Spinal cord (tissue), 10 donors: ENCODE results near the gene MRPL18. TPM values are rescaled to one million over a fixed set of nuclear protein-coding genes. Genes with fewer than 3 reads are reported as not detected.
"Not testable (repeated sequence)": the region's sequence is repeated elsewhere in the genome, so short reads cannot be mapped to it uniquely, and the experiment has no call there.

Experiments used
- DNase-seq, 6 donors: peaks; one replicate each; pipeline versions ENCODE4 v3.0.0 to v3.0.0-alpha.2; 2013 to 2015; ENCODE audit warnings: low spot score in 6 of 6, low read depth in 4 of 6
- H3K27ac ChIP-seq: one replicate; pipeline ENCODE4 v1.5.1; 2013; ENCODE audit warnings: low read depth, low read length, control low read depth
- H3K27me3 ChIP-seq: one replicate; pipeline ENCODE4 v1.6.1; 2013; ENCODE audit warnings: low read length; ENCODE audit not compliant: control insufficient read depth, insufficient read depth
- H3K36me3 ChIP-seq: one replicate; pipeline ENCODE4 v1.6.1; 2013; ENCODE audit warnings: low read length; ENCODE audit not compliant: control insufficient read depth, insufficient read depth
- H3K4me1 ChIP-seq: one replicate; pipeline ENCODE4 v1.6.1; 2013; ENCODE audit warnings: low read length; ENCODE audit not compliant: control insufficient read depth, insufficient read depth
- H3K4me3 ChIP-seq: one replicate; pipeline ENCODE4 v1.5.1; 2013; ENCODE audit warnings: low read depth, low read length, control low read depth
- H3K9me3 ChIP-seq: one replicate; pipeline ENCODE4 v1.6.1; 2013; ENCODE audit warnings: low read length; ENCODE audit not compliant: control insufficient read depth, insufficient read depth
- WGBS: methylation state at CpG from one replicate; pipeline ENCODE4 v1.1.5; 2013; ENCODE audit warnings: missing lambda C conversion rate; ENCODE audit not compliant: insufficient coverage; 5-methylcytosine and 5-hydroxymethylcytosine counted together
- polyA plus RNA-seq, 2 donors: library from polyadenylated mRNA; unstranded; fragments of 120-200 nt; gene quantifications; one replicate each; pipeline ENCODE4 v1.2.1, GENCODE V29; 2013; ENCODE audit not compliant: insufficient read length in 2 of 2
- total RNA-seq, 2 donors: library from RNA; depleted of rRNA in 1 of 2; stranded (reverse); fragments of 120-200 nt in 1 of 2; fragments of >200 nt in 1 of 2; gene quantifications; one replicate each; pipeline versions ENCODE4 v1.2.3 to v1.2.4, GENCODE V29; 2013 to 2014
- donor health status: healthy.

Gene MRPL18
- total and polyA plus RNA-seq, 4 donors: 42.1 to 79.2 (median 66.2) TPM

DNA sequence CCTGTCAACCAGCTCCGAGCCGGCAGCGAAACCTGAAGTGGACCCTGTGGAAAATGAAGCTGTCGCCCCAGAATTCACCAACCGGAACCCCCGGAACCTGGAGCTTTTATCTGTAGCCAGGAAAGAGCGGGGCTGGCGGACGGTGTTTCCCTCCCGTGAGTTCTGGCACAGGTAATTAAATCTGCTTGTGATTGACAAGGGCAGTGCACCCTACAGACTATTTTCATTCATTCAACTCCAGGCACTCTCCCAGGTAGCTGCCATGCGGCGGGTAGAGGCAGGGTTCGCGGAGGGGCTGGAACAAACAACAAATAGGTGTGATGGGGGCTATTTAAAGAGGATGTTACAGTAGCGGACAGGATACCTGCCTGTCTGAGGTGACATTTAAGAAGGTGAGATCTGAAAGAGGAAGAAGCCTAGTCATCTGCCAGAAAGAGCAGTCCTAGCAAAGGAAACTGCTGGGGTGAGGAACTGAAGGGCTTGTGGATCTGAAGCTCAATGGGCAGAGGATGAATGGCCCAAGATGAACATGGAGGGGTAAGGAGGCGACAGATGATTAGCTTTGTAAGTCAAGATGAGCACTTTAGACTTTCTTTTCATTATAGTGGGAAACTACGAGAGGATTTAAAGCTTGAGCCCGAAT lies 810 bp downstream of the MRPL18 start:
- no peak for DNase-seq
- Histone ChIP-seq H3K4me1 (peaks cover 24% of the 10 kb centered on the region), H3K4me3 (peak overlapping the region; percentile 70), H3K27ac (peak overlapping the region; percentile 96), H3K9me3 (no peaks in the 10 kb centered on the region), H3K36me3 (peaks cover 13% of the 10 kb centered on the region), H3K27me3 (no peaks in the 10 kb centered on the region)
- 23% methylated on average over 16 of the region's 18 CpGs for WGBS

DNA sequence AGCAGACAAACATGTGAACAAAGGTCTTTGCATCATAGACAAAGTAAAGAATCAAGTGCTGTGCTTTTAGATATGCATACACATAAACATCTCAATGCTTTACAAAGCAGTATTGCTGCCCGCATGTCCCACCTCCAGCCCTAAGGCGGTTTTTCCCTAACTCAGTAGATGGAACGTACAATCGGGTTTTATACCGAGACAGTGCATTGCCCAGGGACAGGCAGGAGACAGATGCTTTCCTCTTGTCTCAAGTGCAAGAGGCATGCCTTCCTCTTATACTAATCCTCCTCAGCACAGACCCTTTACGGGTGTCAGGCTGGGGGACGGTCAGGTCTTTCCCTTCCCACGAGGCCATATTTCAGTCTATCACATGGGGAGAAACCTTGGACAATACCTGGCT lies 4.7 kb downstream of the MRPL18 start:
- not testable (repeated sequence) for DNase-seq, H3K27me3 ChIP-seq, H3K4me3 ChIP-seq, H3K27ac ChIP-seq, H3K9me3 ChIP-seq
- WGBS: 84% methylated on average over 4 of the region's 8 CpGs
- Histone ChIP-seq H3K4me1 (peaks cover 14% of the 10 kb centered on the region), H3K36me3 (peaks cover 26% of the 10 kb centered on the region)

DNA sequence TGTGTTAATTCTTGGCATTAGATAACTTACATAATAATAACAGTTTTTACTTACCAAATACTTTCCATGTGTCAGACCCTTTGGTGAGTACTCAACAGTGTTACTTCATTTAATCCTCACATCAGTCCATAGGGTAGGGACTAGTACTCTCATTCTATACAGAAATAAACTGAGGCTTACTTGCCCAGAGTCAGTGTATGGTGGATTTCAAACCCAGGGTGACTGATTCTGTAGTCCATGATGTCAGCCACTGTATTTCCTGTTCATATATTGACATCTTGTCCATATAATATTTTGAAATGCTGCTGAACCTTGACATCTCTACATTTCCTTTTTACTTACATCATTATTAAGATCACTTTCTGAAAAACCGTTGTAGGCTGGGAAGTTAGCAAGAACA lies 7.3 kb downstream of the MRPL18 start:
- Histone ChIP-seq H3K4me1 (peaks cover 3% of the 10 kb centered on the region), H3K4me3 (no peak overlapping the region), H3K27me3 (no peaks in the 10 kb centered on the region), H3K27ac (no peak overlapping the region), H3K9me3 (no peaks in the 10 kb centered on the region), H3K36me3 (peaks cover 33% of the 10 kb centered on the region)
- DNase-seq: no peak
- no CpG with 5 or more reads among the region's 1 CpG for WGBS

DNA sequence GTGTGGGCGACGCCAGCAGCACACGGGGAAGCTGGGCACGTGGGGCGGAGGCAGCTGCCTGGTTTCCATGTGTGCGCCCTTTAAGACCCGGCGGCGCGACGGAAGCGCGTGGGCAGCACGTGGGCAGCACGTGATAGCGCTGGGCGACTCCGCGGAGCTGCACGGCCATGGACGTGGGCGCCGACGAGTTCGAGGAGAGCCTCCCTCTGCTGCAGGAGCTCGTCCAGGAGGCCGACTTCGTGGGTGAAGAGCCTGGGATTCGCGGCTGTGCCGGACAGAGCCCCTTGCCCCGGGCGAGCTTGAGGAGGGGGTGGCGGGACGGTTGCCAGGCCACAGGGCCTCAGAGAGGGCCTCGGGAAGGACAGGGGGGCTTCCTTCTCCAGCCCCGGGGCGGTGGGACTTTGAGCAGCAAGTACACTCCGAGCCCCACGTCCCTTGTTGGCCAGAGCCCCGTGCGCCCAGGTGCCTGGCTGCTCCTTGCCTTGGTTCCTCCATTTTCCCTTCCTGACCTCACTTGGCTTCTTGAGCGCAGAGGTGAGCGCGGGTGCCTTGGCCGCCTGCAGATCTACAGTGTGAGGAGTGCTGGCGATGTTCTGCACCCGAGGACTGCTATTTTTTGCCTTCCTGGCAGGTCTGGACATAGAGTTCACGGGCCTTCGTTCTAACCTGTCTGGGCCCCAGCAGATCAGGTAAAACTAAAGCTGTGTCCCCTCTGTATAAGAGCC lies 10.0 kb downstream of the MRPL18 start, which contains the start of gene PNLDC1:
TSS of gene PNLDC1 (plus strand) at position 136 of the 725 bp plus-strand sequence. CDS start at position 168, 32 bp downstream.
- no peak within 1 kb of the TSS for H3K4me3 ChIP-seq
- no peaks in the 10 kb centered on the region for H3K9me3 ChIP-seq
- H3K36me3 ChIP-seq: peaks cover 30% of the 10 kb centered on the region
- WGBS: 92% methylated on average over 50 of the region's 50 CpGs
- no peaks in the 10 kb centered on the region for H3K4me1 ChIP-seq
- H3K27me3 ChIP-seq: no peaks in the 10 kb centered on the region
- no peak within 1 kb of the TSS for H3K27ac ChIP-seq
- no peak for DNase-seq

DNA sequence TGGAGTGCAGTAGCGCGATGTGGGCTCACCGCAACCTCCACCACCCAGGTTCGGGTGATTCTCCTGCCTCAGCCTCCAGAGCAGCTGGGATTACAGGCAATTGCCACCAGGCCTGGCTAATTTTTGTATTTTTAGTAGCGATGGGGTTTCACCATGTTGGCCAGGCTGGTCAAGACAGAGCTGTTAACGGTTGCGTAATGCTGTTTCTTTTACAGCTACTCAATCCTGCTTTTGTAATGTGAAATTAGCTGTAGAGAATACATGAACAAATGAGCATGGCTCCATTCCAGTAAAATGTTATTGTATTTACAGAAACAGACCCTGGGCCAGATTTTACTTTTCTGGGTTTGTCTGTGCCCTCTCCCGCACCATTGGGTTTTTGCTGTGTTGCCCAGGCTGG lies 11.7 kb downstream of the MRPL18 start:
- DNase-seq: no peak
- peaks cover 21% of the 10 kb centered on the region for H3K36me3 ChIP-seq
- H3K4me3 ChIP-seq: no peak overlapping the region
- no peaks in the 10 kb centered on the region for H3K27me3 ChIP-seq
- no peaks in the 10 kb centered on the region for H3K9me3 ChIP-seq
- no peak overlapping the region for H3K27ac ChIP-seq
- WGBS: 96% methylated on average over 5 of the region's 8 CpGs
- H3K4me1 ChIP-seq: no peaks in the 10 kb centered on the region

DNA sequence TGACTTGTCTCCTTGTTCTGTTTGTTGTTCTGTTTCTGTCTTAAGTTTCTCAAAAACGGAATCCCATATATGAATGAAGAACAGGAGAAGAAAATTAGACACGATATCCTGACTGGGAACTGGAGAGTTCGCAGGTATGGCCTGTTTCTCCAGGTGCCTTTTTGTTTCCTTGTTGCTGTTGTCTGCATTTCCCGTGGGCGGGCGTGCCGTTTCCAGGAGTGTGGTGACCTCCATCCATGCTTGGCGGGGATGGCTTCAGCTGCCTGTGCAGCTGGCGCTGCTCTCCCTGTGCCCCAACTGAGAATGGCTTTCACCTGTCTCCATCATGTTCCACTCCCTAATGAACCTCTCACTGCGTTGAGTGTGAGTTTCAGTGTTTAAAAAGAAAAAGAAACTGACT lies 14.2 kb downstream of the MRPL18 start:
- Histone ChIP-seq H3K27ac (no peak overlapping the region), H3K9me3 (no peaks in the 10 kb centered on the region), H3K27me3 (no peaks in the 10 kb centered on the region), H3K36me3 (peaks cover 13% of the 10 kb centered on the region), H3K4me1 (no peaks in the 10 kb centered on the region), H3K4me3 (no peak overlapping the region)
- WGBS: 92% methylated on average over 7 of the region's 10 CpGs
- no peak for DNase-seq

DNA sequence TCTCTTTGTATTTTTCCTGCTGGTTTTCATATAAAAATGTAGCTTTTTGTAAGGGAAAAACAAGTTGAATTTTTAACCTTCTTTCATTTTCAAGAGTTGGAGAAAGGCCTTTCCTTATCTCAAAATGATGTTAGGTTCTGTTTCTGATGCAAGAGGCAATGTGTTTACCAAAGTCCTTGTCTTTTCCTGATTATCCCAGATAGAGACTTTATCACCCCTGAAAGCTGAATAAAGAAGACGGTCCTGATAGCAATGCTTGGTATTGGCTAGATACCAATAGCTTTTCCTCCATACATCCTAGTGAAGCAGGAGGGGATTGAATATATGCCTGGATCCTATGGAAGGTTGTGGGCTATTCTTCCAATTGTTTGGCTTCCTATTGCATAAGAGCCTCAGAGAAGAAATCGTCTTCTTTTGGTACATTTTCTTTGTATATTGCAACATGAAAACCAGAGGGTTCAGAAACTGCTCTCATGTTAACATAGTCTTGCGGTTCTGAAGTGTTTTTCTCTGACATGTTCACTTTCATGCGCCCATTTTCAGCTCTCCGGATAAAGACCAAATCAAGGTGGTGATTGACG lies 15.3 kb downstream of the MRPL18 start:
- Histone ChIP-seq H3K27me3 (no peaks in the 10 kb centered on the region), H3K4me3 (no peak overlapping the region)
- WGBS: 95% methylated on average over 4 of the region's 6 CpGs

DNA sequence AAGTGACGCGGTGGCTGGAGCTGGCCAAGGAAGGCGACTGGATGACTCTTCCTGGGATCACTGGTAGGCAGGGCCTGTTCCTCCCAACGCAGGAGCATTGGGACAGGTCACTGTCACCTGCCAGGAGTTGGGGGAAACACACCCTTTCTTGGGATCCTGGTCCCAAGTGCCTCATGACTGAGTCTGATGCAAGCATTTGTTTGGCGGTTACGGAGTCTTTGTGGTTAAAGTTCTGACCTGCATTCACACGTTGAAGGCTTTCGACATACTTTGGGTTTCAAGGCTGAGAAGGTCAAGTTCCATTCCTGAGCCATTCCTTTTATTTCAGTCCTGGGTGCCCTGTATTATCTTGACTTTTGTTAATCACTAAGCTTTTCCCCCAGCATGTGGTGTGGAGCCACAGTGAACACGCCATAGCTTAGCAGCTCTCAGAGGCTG lies 15.8 kb downstream of the MRPL18 start:
- Histone ChIP-seq H3K27ac (no peak overlapping the region), H3K27me3 (no peaks in the 10 kb centered on the region), H3K9me3 (no peaks in the 10 kb centered on the region), H3K4me3 (no peak overlapping the region), H3K4me1 (no peaks in the 10 kb centered on the region), H3K36me3 (no peaks in the 10 kb centered on the region)
- 87% methylated on average over 7 of the region's 9 CpGs for WGBS
- no peak for DNase-seq

More for the DNA sequence above, 15.3 kb downstream of the MRPL18 start:
- peaks cover 3% of the 10 kb centered on the region for H3K36me3 ChIP-seq
- H3K27ac ChIP-seq: no peak overlapping the region
- H3K4me1 ChIP-seq: no peaks in the 10 kb centered on the region
- H3K9me3 ChIP-seq: no peaks in the 10 kb centered on the region
- no peak for DNase-seq

DNA sequence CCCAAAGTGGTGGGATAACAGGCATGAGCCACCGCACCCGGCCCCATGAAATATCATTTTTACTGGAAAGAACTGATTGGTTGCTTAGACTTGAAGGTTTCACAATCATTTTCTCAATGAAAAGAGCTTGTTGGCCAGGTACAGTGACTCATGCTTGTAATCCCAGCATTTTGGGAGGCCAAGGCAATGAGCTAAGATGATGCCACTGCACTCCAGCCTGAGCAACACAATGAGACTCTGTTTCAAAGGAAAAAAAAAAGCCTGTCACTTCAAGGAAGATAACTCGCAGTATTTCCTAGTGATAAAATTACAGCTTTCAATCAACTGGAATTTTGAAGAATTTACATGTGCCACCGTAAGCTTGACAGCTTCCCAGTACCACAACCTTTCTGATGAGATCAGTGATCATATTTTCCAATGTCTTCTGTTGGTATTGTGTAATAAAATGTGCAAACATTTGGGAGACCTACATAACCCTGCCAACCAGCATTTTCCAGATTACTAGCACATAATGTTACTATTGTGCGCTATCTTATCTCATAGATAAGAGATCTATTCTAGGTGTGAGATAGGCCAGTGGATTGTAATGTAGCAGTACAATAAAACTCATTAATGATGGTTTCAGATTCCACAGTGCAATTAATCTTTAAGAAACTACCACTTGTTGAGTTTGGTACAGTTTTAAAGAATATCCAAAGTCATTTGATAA lies 17.0 kb downstream of the MRPL18 start:
- H3K4me1 ChIP-seq: no peaks in the 10 kb centered on the region
- DNase-seq: no peak
- WGBS: 93% methylated on average over 2 of the region's 5 CpGs
- H3K4me3 ChIP-seq: no peak overlapping the region
- no peaks in the 10 kb centered on the region for H3K27me3 ChIP-seq
- no peaks in the 10 kb centered on the region for H3K9me3 ChIP-seq
- no peaks in the 10 kb centered on the region for H3K36me3 ChIP-seq
- H3K27ac ChIP-seq: no peak overlapping the region
